ENCODE measurements around the gene STAC2.
"Not testable (repeated sequence)": the region's sequence is repeated elsewhere in the genome, so short reads cannot be mapped to it uniquely, and the experiment has no call there.

STAC2 gene

GRCh38 chr17:39169518-39169917, 56.2 kb downstream of the STAC2 start:
- TF ChIP-seq MAX (IDR thresholded peaks at IDR 0.05; ENCODE audit: low read depth, low read length) (no peak), MYC (IDR thresholded peaks at IDR 0.05; ENCODE audit: low read depth, low read length) (no peak), POLR2A (IDR thresholded peaks at IDR 0.05; ENCODE audit: extremely low read depth, insufficient read length) (no peak), CTCF (IDR thresholded peaks at IDR 0.05; ENCODE audit: low read depth, low read length) (no peak)
- no peak overlapping the region for H3K4me3 ChIP-seq (ENCODE audit: low read depth, low read length)
- DNase-seq (ENCODE audit: low read depth), result peak; percentile 58

- H3K4me3 ChIP-seq (ENCODE audit: low read depth, low read length), result no peak overlapping the region
- TF ChIP-seq MAX (IDR thresholded peaks at IDR 0.05; ENCODE audit: low read depth, low read length) (no peak), MYC (IDR thresholded peaks at IDR 0.05; ENCODE audit: low read depth, low read length) (no peak), CTCF (IDR thresholded peaks at IDR 0.05; ENCODE audit: low read depth, low read length) (no peak), POLR2A (IDR thresholded peaks at IDR 0.05; ENCODE audit: extremely low read depth, insufficient read length) (no peak)
- DNase-seq (ENCODE audit: low read depth), result peak; percentile 71
Observed at GRCh38 chr17:39169101-39169500, 56.6 kb downstream of the STAC2 start.

GRCh38 chr17:39168503-39168902, 57.2 kb downstream of the STAC2 start:
- H3K4me3 ChIP-seq (ENCODE audit: low read depth, low read length); DNase-seq (ENCODE audit: low read depth): not testable (repeated sequence)

GRCh38 chr17:39167476-39167875, 58.3 kb downstream of the STAC2 start:
- DNase-seq (ENCODE audit: low read depth), result peak; percentile 98
- peak; percentile 11; the same call in 1 of the 2 replicates for TF ChIP-seq MAX (IDR thresholded peaks at IDR 0.05; ENCODE audit: low read depth, low read length)
- TF ChIP-seq CTCF (IDR thresholded peaks at IDR 0.05; ENCODE audit: low read depth, low read length), result no peak
- TF ChIP-seq MYC (IDR thresholded peaks at IDR 0.05; ENCODE audit: low read depth, low read length), result peak; percentile 67; the same call in 1 of the 2 replicates
- H3K4me3 ChIP-seq (ENCODE audit: low read depth, low read length), result peak overlapping the region; percentile 13

- TF ChIP-seq MAX (IDR thresholded peaks at IDR 0.05; ENCODE audit: low read depth, low read length) (0 out of 2 replicates have a peak, but pooled peaks have one; percentile 25), MYC (IDR thresholded peaks at IDR 0.05; ENCODE audit: low read depth, low read length) (no peak)
- peak; percentile 77 for DNase-seq (ENCODE audit: low read depth)
- peak overlapping the region; percentile 13 for H3K4me3 ChIP-seq (ENCODE audit: low read depth, low read length)
Observed at GRCh38 chr17:39166437-39167335, 59.1 kb downstream of the STAC2 start.

GRCh38 chr17:39165841-39166349, 59.9 kb downstream of the STAC2 start, which contains the start of gene ARL5C:
TSS of gene ARL5C (minus strand) at chr17:39166161. CDS start at chr17:39165760, 401 bp downstream.
- peak within 1 kb of the TSS; percentile 13 for H3K4me3 ChIP-seq (ENCODE audit: low read depth, low read length)
- no peak for DNase-seq (ENCODE audit: low read depth)
- TF ChIP-seq MAX (IDR thresholded peaks at IDR 0.05; ENCODE audit: low read depth, low read length) (no peak), MYC (IDR thresholded peaks at IDR 0.05; ENCODE audit: low read depth, low read length) (no peak), CTCF (IDR thresholded peaks at IDR 0.05; ENCODE audit: low read depth, low read length) (no peak), POLR2A (IDR thresholded peaks at IDR 0.05; ENCODE audit: extremely low read depth, insufficient read length) (no peak)
